Measurements from ENCODE around the gene ASCL4.
A peak's percentile ranks its signal among the peaks of the same experiment; 100 is the strongest.
"Not testable (repeated sequence)": the region's sequence is repeated elsewhere in the genome, so short reads cannot be mapped to it uniquely, and the experiment has no call there.

The ASCL4 gene

GRCh38 chr12:107774349-107775029 is at the start of gene ASCL4:
TSS of gene ASCL4 (plus strand) at chr12:107774704. CDS start at chr12:107775219, 515 bp downstream.
- no peak for DNase-seq (ENCODE audit: low read depth)

GRCh38 chr12:107727327-107727726 is 47.2 kb upstream of the ASCL4 start:
- not testable (repeated sequence) for DNase-seq (ENCODE audit: low read depth)

GRCh38 chr12:107727742-107728141 is 46.8 kb upstream of the ASCL4 start:
- not testable (repeated sequence) for DNase-seq (ENCODE audit: low read depth)

GRCh38 chr12:107730618-107731341 is 43.7 kb upstream of the ASCL4 start:
- DNase-seq (ENCODE audit: low read depth) = no peak

GRCh38 chr12:107731366-107731765 is 43.1 kb upstream of the ASCL4 start:
- DNase-seq (ENCODE audit: low read depth) = no peak

GRCh38 chr12:107732365-107732764 is 42.1 kb upstream of the ASCL4 start:
- DNase-seq (ENCODE audit: low read depth) = no peak

GRCh38 chr12:107734139-107734538 is 40.4 kb upstream of the ASCL4 start:
- no peak for DNase-seq (ENCODE audit: low read depth)

GRCh38 chr12:107735763-107736162 is 38.7 kb upstream of the ASCL4 start:
- DNase-seq (ENCODE audit: low read depth) = no peak

GRCh38 chr12:107736914-107737313 is 37.6 kb upstream of the ASCL4 start:
- DNase-seq (ENCODE audit: low read depth) = no peak

GRCh38 chr12:107748472-107748871 is 26.0 kb upstream of the ASCL4 start:
- DNase-seq (ENCODE audit: low read depth) = no peak

- DNase-seq (ENCODE audit: low read depth) = no peak
These were observed 25.4 kb upstream of the ASCL4 start for GRCh38 chr12:107749083-107749482.

GRCh38 chr12:107759410-107759809 is 15.1 kb upstream of the ASCL4 start:
- DNase-seq (ENCODE audit: low read depth) = no peak

GRCh38 chr12:107760207-107760808 is 14.2 kb upstream of the ASCL4 start:
- no peak for DNase-seq (ENCODE audit: low read depth)

- peak; percentile 81 for DNase-seq (ENCODE audit: low read depth)
These were observed 13.5 kb upstream of the ASCL4 start, which contains the start of gene PRDM4 for GRCh38 chr12:107760809-107761501. TSS of gene PRDM4 (minus strand) at chr12:107761137. CDS start at chr12:107760515, 622 bp downstream.

GRCh38 chr12:107761502-107761904 is 13.0 kb upstream of the ASCL4 start:
- DNase-seq (ENCODE audit: low read depth) = no peak

- no peak for DNase-seq (ENCODE audit: low read depth)
These were observed 11.6 kb upstream of the ASCL4 start for GRCh38 chr12:107762874-107763273.

GRCh38 chr12:107764626-107765025 is 9.9 kb upstream of the ASCL4 start:
- no peak for DNase-seq (ENCODE audit: low read depth)

- DNase-seq (ENCODE audit: low read depth) = no peak
These were observed 9.2 kb upstream of the ASCL4 start for GRCh38 chr12:107765316-107765715.

GRCh38 chr12:107767466-107767865 is 7.0 kb upstream of the ASCL4 start:
- DNase-seq (ENCODE audit: low read depth) = no peak

- DNase-seq (ENCODE audit: low read depth) = no peak
These were observed 703 bp downstream of the ASCL4 start for GRCh38 chr12:107775093-107775721.

- no peak for DNase-seq (ENCODE audit: low read depth)
These were observed 1.7 kb downstream of the ASCL4 start for GRCh38 chr12:107776171-107776570.

All from activated gamma-delta T cell treated with anti-CD3 and anti-CD28 coated beads, Interleukin-2, amount 50 U/mL, for 16 hours (primary cell).